Panc1 (cell line): ENCODE measurements around the gene PAFAH1B2. TPM values are rescaled to one million over a fixed set of nuclear protein-coding genes. Genes with fewer than 3 reads are reported as not detected.

Source experiments
- ATAC-seq: fragments of 200-7000 bp; cut with Tn5 transposase; 2 replicates; pipeline ENCODE4 v1.9.1; 2020; ENCODE audit warnings: mild to moderate bottlenecking, moderate library complexity
- BruUV-seq: library from RNA; stranded (reverse); fragments of 400-500 nt; replicated peaks from 2 replicates; lab custom pipeline; 2021; lab: Mats Ljungman, UMichigan
- CTCF ChIA-PET: fragments of 300-600 bp; sonication (Branson Sonifier 250); formaldehyde crosslinking; loops from one replicate; lab custom pipeline; 2022; ENCODE audit warnings: antibody characterized with exemption; lab: Charles Lee
- POLR2A ChIA-PET: fragments of 300-600 bp; sonication (Branson Sonifier 250); formaldehyde crosslinking; loops from one replicate; lab custom pipeline; 2022; ENCODE audit warnings: antibody characterized with exemption; lab: Charles Lee
- DNase-seq: peaks from one replicate; pipeline ENCODE4 v3.0.0-alpha.2; 2010; ENCODE audit warnings: low read depth, low spot score
- H3K27ac ChIP-seq: 2 replicates; pipeline ENCODE4 v1.5.1; 2011; ENCODE audit warnings: mild to moderate bottlenecking, low read length, inconsistent platforms
- H3K27me3 ChIP-seq: fragments of 200-500 bp; sonication (Bioruptor generic); 2 replicates; pipeline ENCODE4 v1.6.0; 2014; ENCODE audit warnings: low read length, inconsistent platforms; ENCODE audit not compliant: control insufficient read depth, insufficient read depth
- H3K36me3 ChIP-seq: fragments of 200-500 bp; sonication (Bioruptor generic); 2 replicates; pipeline ENCODE4 v1.5.1; 2014; ENCODE audit warnings: inconsistent platforms, mild to moderate bottlenecking, low read length, moderate library complexity; ENCODE audit not compliant: control insufficient read depth, insufficient read depth
- H3K4me1 ChIP-seq: 2 replicates; pipeline ENCODE4 v1.5.1; 2011; ENCODE audit warnings: inconsistent platforms, mild to moderate bottlenecking, low read length, moderate library complexity; ENCODE audit not compliant: control insufficient read depth, insufficient read depth
- H3K4me3 ChIP-seq, 2 experiments: 2 replicates each; pipeline ENCODE4 v1.5.1; 2011 to 2012; ENCODE audit warnings: low read depth in 2 of 2, low read length in 2 of 2, mild to moderate bottlenecking in 2 of 2, inconsistent platforms in 1 of 2, moderate library complexity in 1 of 2
- H3K9me3 ChIP-seq: fragments of 200-500 bp; sonication (Bioruptor generic); 2 replicates; pipeline ENCODE4 v1.5.1; 2014; ENCODE audit warnings: low read depth, mild to moderate bottlenecking, inconsistent platforms, low read length, moderate library complexity; ENCODE audit not compliant: control insufficient read depth, insufficient read depth
- CTCF ChIP-seq: fragments of 450-650 bp; IDR thresholded peaks from 2 replicates; pipeline ENCODE4 v1.5.1; 2017; ENCODE audit warnings: mild to moderate bottlenecking
- POLR2AphosphoS5 ChIP-seq: IDR thresholded peaks from 2 replicates; pipeline ENCODE4 v1.6.1; 2012; ENCODE audit warnings: mild to moderate bottlenecking, low read depth, low read length, moderate library complexity
- SIN3A ChIP-seq: IDR thresholded peaks from 2 replicates; pipeline ENCODE4 v1.6.1; 2012; ENCODE audit warnings: low read depth, mild to moderate bottlenecking, low read length, moderate library complexity, borderline replicate concordance; ENCODE audit not compliant: insufficient read depth
- TCF7L2 ChIP-seq: IDR thresholded peaks from 2 replicates; pipeline ENCODE4 v1.6.1; 2011; ENCODE audit warnings: mild to moderate bottlenecking, low read depth, low read length, inconsistent platforms
- in situ Hi-C: cut with HindIII; loops from 2 replicates; pipeline ENCODE4 v1.10.0; 2016; ENCODE audit warnings: low sequenced_read_pairs, low pct_unique_long_range_greater_than_20kb
- intact Hi-C: fragments of 100-400 bp; cut with micrococcal nuclease; formaldehyde crosslinking; loops from one replicate; pipeline ENCODE4 v1.10.0; 2022; ENCODE audit not compliant: unreplicated experiment
- total RNA-seq: library from RNA; stranded (reverse); gene quantifications from one replicate; pipeline ENCODE4 v1.2.1, GENCODE V29; 2021; ENCODE audit not compliant: unreplicated experiment
- TF ChIP-seq, protein P1 (sequence below), 2 experiments: IDR thresholded peaks; 2 replicates each; pipeline ENCODE4 v1.6.1; 2011 to 2012; ENCODE audit warnings: low read depth in 2 of 2, control low read depth in 1 of 2, low read length in 1 of 2, mild to moderate bottlenecking in 1 of 2, moderate library complexity in 1 of 2; ENCODE audit not compliant: insufficient read depth in 1 of 2

The PAFAH1B2 gene
- total RNA-seq, 1 experiment from 2014 or later: 179 TPM

DNA sequence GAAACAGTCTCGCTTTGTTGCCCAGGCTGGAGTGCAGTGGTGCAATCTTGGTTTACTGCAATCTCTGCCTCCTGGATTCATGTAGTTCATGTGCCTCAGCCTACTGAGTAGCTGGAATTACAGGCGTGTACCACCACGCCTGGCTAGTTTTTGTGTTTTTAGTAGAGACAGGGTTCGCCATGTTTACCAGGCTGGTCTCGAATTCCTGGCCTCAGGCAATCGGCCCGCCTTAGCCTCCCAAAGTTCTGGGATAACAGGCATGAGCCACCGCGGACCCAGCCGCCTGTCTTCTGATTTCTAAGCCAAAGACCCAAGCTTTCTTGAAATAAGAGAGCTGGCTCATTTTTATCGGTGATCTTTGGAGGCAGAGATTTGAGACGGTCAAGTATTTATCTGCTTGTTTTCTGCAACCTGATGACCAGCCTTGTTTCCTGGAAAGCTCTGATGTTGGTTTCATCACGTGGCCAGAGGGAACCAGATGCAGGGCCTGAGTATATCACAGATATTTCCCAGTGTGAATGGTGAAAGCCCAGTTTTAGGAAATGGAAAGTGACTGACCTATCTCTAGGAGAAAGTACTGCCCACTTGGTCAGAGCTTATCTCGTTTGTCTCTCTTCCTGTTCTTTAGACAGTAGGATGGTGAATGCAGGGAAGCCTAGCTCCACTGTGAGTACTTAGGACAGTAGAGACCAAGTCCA is 28.8 kb downstream of the PAFAH1B2 start:
- Histone ChIP-seq H3K36me3 (peaks cover 17% of the 10 kb centered on the region), H3K9me3 (no peaks in the 10 kb centered on the region), H3K4me1 (peaks cover 7% of the 10 kb centered on the region), H3K27ac (no peak overlapping the region), H3K27me3 (no peaks in the 10 kb centered on the region), H3K4me3 (no peak overlapping the region)
- ChIA-PET POLR2A (interaction anchor here (0.6 kb wide), 2 partner anchors 11 to 101 kb away, joined by 3 to 12 read pairs; no protein-coding TSS in a partner anchor), CTCF (interaction anchor here (0.6 kb wide), 1 partner anchor 34 kb away, joined by 3 read pairs; no protein-coding TSS in a partner anchor)
- in situ Hi-C loops (no loop called here), intact Hi-C loops (loop anchor here (10.0 kb wide), 1 partner anchor 52 kb away; no protein-coding TSS in a partner anchor)
- TF ChIP-seq TCF7L2 (no peak), CTCF (no peak), SIN3A (no peak), POLR2AphosphoS5 (no peak)
- TF ChIP-seq, protein P1, sequence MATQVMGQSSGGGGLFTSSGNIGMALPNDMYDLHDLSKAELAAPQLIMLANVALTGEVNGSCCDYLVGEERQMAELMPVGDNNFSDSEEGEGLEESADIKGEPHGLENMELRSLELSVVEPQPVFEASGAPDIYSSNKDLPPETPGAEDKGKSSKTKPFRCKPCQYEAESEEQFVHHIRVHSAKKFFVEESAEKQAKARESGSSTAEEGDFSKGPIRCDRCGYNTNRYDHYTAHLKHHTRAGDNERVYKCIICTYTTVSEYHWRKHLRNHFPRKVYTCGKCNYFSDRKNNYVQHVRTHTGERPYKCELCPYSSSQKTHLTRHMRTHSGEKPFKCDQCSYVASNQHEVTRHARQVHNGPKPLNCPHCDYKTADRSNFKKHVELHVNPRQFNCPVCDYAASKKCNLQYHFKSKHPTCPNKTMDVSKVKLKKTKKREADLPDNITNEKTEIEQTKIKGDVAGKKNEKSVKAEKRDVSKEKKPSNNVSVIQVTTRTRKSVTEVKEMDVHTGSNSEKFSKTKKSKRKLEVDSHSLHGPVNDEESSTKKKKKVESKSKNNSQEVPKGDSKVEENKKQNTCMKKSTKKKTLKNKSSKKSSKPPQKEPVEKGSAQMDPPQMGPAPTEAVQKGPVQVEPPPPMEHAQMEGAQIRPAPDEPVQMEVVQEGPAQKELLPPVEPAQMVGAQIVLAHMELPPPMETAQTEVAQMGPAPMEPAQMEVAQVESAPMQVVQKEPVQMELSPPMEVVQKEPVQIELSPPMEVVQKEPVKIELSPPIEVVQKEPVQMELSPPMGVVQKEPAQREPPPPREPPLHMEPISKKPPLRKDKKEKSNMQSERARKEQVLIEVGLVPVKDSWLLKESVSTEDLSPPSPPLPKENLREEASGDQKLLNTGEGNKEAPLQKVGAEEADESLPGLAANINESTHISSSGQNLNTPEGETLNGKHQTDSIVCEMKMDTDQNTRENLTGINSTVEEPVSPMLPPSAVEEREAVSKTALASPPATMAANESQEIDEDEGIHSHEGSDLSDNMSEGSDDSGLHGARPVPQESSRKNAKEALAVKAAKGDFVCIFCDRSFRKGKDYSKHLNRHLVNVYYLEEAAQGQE (IDR thresholded peaks at IDR 0.05; ENCODE audit: insufficient read depth in 1 of 2, low read depth in 2 of 2, low read length in 1 of 2): no peak
- BruUV-seq: no TSS peak
- no peak for DNase-seq
- no peak for ATAC-seq

- ChIA-PET CTCF (interaction anchor here (0.6 to 1.0 kb wide), 2 partner anchors 31 to 65 kb away, joined by 4 to 7 read pairs; partner anchors contain the start of gene PAFAH1B2), POLR2A (no interaction called here)
- intact Hi-C loops: loop anchor here (10.0 kb wide), 1 partner anchor 50 kb away; no protein-coding TSS in a partner anchor
- Histone ChIP-seq H3K36me3 (peaks cover 3% of the 10 kb centered on the region; the same call in 1 of the 2 replicates), H3K27me3 (no peaks in the 10 kb centered on the region), H3K9me3 (no peaks in the 10 kb centered on the region), H3K4me1 (peaks cover 19% of the 10 kb centered on the region), H3K4me3 (no peak overlapping the region), H3K27ac (no peak overlapping the region)
- ATAC-seq: no peak
- in situ Hi-C loops: no loop called here
- BruUV-seq: no TSS peak
- no peak for TF ChIP-seq TCF7L2
- no peak for TF ChIP-seq POLR2AphosphoS5
- no peak for TF ChIP-seq SIN3A
- no peak for TF ChIP-seq CTCF
- TF ChIP-seq, protein P1 (IDR thresholded peaks at IDR 0.05; ENCODE audit: insufficient read depth in 1 of 2, low read depth in 2 of 2, low read length in 1 of 2): no peak
- DNase-seq: no peak
Measured at GRCh38 chr11:117175104-117175503, 31.0 kb downstream of the PAFAH1B2 start.
